Endothelial cell of umbilical vein (primary cell): Measurements from ENCODE around the gene ADARB2. TPM values are rescaled to one million over a fixed set of nuclear protein-coding genes. Genes with fewer than 3 reads are reported as not detected.

Experiments
- BruUV-seq: library from RNA; stranded (reverse); fragments of 400-500 nt; replicated peaks from 2 replicates; lab custom pipeline; 2021; lab: Mats Ljungman, UMichigan
- CTCF ChIA-PET: fragments of 300-600, 350-600 bp; sonication (Branson Sonifier 250); formaldehyde crosslinking; loops from one replicate; lab custom pipeline; 2021; ENCODE audit warnings: antibody characterized with exemption, inconsistent platforms; lab: Charles Lee
- POLR2A ChIA-PET: fragments of 300-600, 350-600 bp; sonication (Branson Sonifier 250); formaldehyde crosslinking; loops from one replicate; lab custom pipeline; 2021; ENCODE audit warnings: antibody characterized with exemption, inconsistent platforms; lab: Charles Lee
- DNase-seq: peaks from one replicate; pipeline ENCODE4 v3.0.0-alpha.2; 2011; ENCODE audit warnings: low read depth, low spot score
- FAIRE-seq: peaks from 2 replicates; lab custom pipeline; 2011; peaks lifted over from hg19 to GRCh38; lab: Jason Lieb, UNC
- H2AFZ ChIP-seq: 2 replicates; pipeline ENCODE4 v1.6.0; 2012; ENCODE audit warnings: low read depth, low read length, control low read depth, inconsistent platforms
- H3K27ac ChIP-seq: 2 replicates; pipeline ENCODE4 v1.5.1; 2011; ENCODE audit warnings: low read depth, mild to moderate bottlenecking, control low read depth, low read length, moderate library complexity; ENCODE audit not compliant: insufficient read depth
- H3K27me3 ChIP-seq, 2 experiments: 2 replicates each; pipeline versions ENCODE4 v1.6.0 to v1.6.1; 2011; ENCODE audit warnings: low read length in 2 of 2, mixed read lengths in 1 of 2; ENCODE audit not compliant: control insufficient read depth in 2 of 2, insufficient read depth in 2 of 2
- H3K36me3 ChIP-seq, 2 experiments: 2 replicates in 1 of 2; 3 replicates in 1 of 2; pipeline ENCODE4 v1.5.1; 2011; ENCODE audit warnings: low read length in 2 of 2, mild to moderate bottlenecking in 1 of 2, moderate library complexity in 1 of 2; ENCODE audit not compliant: control insufficient read depth in 2 of 2, insufficient read depth in 2 of 2; ENCODE audit errors: extremely low read depth in 1 of 2
- H3K4me1 ChIP-seq: 3 replicates; pipeline ENCODE4 v1.5.1; 2011; ENCODE audit warnings: mild to moderate bottlenecking, low read length; ENCODE audit not compliant: control insufficient read depth, insufficient read depth; ENCODE audit errors: extremely low read depth
- H3K4me2 ChIP-seq: 2 replicates; pipeline ENCODE4 v1.6.1; 2011; ENCODE audit warnings: low read length, control low read depth, mixed read lengths; ENCODE audit not compliant: insufficient read depth
- H3K4me3 ChIP-seq, 3 experiments: fragments of 200-600 bp in 1 of 3; sonication (generic), shearing (Covaris generic) in 1 of 3; replicated peaks in 1 of 3; 2 replicates each; pipeline ENCODE4 v1.5.1; 2011 to 2016; ENCODE audit warnings: control low read depth in 3 of 3, low read length in 3 of 3, mild to moderate bottlenecking in 2 of 3, inconsistent platforms in 1 of 3, low read depth in 1 of 3, moderate library complexity in 1 of 3; ENCODE audit not compliant: insufficient read depth in 1 of 3
- H3K79me2 ChIP-seq: 2 replicates; pipeline ENCODE4 v1.6.0; 2012; ENCODE audit warnings: low read length, inconsistent platforms; ENCODE audit not compliant: control insufficient read depth, insufficient read depth
- H3K9ac ChIP-seq: replicated peaks from 2 replicates; pipeline ENCODE3; 2011; ENCODE audit warnings: low read length, control low read depth; ENCODE audit not compliant: insufficient read depth; ENCODE audit errors: extremely low read depth
- H3K9me1 ChIP-seq: replicated peaks from 3 replicates; pipeline ENCODE4 v1.6.0; 2011; ENCODE audit warnings: mild to moderate bottlenecking, low read length; ENCODE audit not compliant: control insufficient read depth, insufficient read depth; ENCODE audit errors: extremely low read depth
- H3K9me3 ChIP-seq: replicated peaks from 2 replicates; pipeline ENCODE4 v1.5.1; 2012; ENCODE audit warnings: low read length, inconsistent platforms; ENCODE audit not compliant: control insufficient read depth, insufficient read depth
- H4K20me1 ChIP-seq: replicated peaks from 2 replicates; pipeline ENCODE3; 2011; ENCODE audit warnings: mild to moderate bottlenecking, low read length; ENCODE audit not compliant: control insufficient read depth, insufficient read depth; ENCODE audit errors: extremely low read depth
- CTCF ChIP-seq, 2 donors: IDR thresholded peaks; 1 replicate in 1 of 2; 2 replicates in 1 of 2; pipeline ENCODE4 v1.5.1; 2011; ENCODE audit warnings: low read length in 2 of 2, mild to moderate bottlenecking in 2 of 2, moderate library complexity in 2 of 2, control low read depth in 1 of 2, inconsistent platforms in 1 of 2, low read depth in 1 of 2; ENCODE audit not compliant: insufficient read depth in 1 of 2; ENCODE audit errors: extremely low read depth in 1 of 2
- EZH2 ChIP-seq: IDR thresholded peaks from 2 replicates; pipeline ENCODE4 v1.6.1; 2012; ENCODE audit warnings: borderline replicate concordance, low read depth, mild to moderate bottlenecking, moderate library complexity, low read length, inconsistent platforms; ENCODE audit not compliant: severe bottlenecking
- FOS ChIP-seq: IDR thresholded peaks from 2 replicates; pipeline ENCODE4 v1.6.1; 2011; ENCODE audit warnings: mild to moderate bottlenecking, low read length, moderate library complexity, borderline replicate concordance; ENCODE audit not compliant: insufficient read depth
- GATA2 ChIP-seq: IDR thresholded peaks from 2 replicates; pipeline ENCODE4 v1.7.0; 2011; ENCODE audit warnings: low read depth, mild to moderate bottlenecking, moderate library complexity, mixed read lengths, low read length; ENCODE audit not compliant: insufficient read length, insufficient read depth
- JUN ChIP-seq: IDR thresholded peaks from 2 replicates; pipeline ENCODE4 v1.6.1; 2011; ENCODE audit warnings: borderline replicate concordance, low read depth; ENCODE audit not compliant: insufficient read length, insufficient read depth
- MYC ChIP-seq: IDR thresholded peaks from one replicate; pipeline ENCODE4 v1.6.1; 2011; ENCODE audit warnings: mild to moderate bottlenecking, low read depth, low read length
- POLR2A ChIP-seq: IDR thresholded peaks from 2 replicates; pipeline ENCODE4 v1.6.1; 2012; ENCODE audit warnings: low read depth, mild to moderate bottlenecking, control low read depth, low read length
- POLR2AphosphoS5 ChIP-seq: IDR thresholded peaks from 2 replicates; pipeline ENCODE4 v1.6.1; 2012; ENCODE audit warnings: low read depth, mild to moderate bottlenecking, control low read depth, low read length, moderate library complexity; ENCODE audit not compliant: insufficient read depth
- dilution Hi-C: fragments of 300-500 bp; cut with MboI; formaldehyde crosslinking; loops from one replicate; pipeline ENCODE4 v1.15.0; 2019; ENCODE audit warnings: low sequenced_read_pairs; ENCODE audit not compliant: extremely low pct_ligation_motif_present
- intact Hi-C: fragments of 100-400 bp; cut with micrococcal nuclease; formaldehyde crosslinking; loops from one replicate; pipeline ENCODE4 v1.10.0; 2022
- polyA plus RNA-seq, 4 experiments: library from polyadenylated mRNA; depleted of rRNA in 3 of 4; stranded (reverse) in 3 of 4; unstranded in 1 of 4; fragments of >200 nt; gene quantifications; 2 replicates each; pipeline versions ENCODE4 v1.2.1 to v1.2.3, GENCODE V29; 2011 to 2012; ENCODE audit warnings: missing spikeins in 1 of 4
- total RNA-seq: library from RNA; stranded (reverse); gene quantifications from 2 replicates; pipeline ENCODE4 v1.2.3, GENCODE V29; 2021
- TF ChIP-seq, protein P1 (sequence below): IDR thresholded peaks from 2 replicates; pipeline ENCODE4 v1.6.1; 2011; ENCODE audit not compliant: insufficient read depth, insufficient read length

ADARB2 gene
- total and polyA plus RNA-seq, 2 donors (not counting 3 experiments of a cell fraction or from before 2014, with no cell fraction given), result not detected

GRCh38 chr10:1308962-1309616 lies 428.2 kb downstream of the ADARB2 start:
- Histone ChIP-seq H3K9me3 (no peaks in the 10 kb centered on the region), H2AFZ (no peak overlapping the region), H3K4me2 (no peak overlapping the region), H3K9ac (no peak overlapping the region), H3K9me1 (no peaks in the 10 kb centered on the region), H3K79me2 (no peaks in the 10 kb centered on the region), H4K20me1 (no peaks in the 10 kb centered on the region), H3K4me1 (no peaks in the 10 kb centered on the region), H3K4me3 (no peak overlapping the region), H3K27ac (no peak overlapping the region), H3K36me3 (no peaks in the 10 kb centered on the region), H3K27me3 (no peaks in the 10 kb centered on the region)
- POLR2A ChIA-PET, result no interaction called here
- intact Hi-C loops (no loop called here), dilution Hi-C loops (no loop called here)
- FAIRE-seq (no peak), DNase-seq (no peak)
- TF ChIP-seq EZH2 (no peak), JUN (no peak), CTCF (IDR thresholded peaks at IDR 0.05; ENCODE audit: extremely low read depth in 1 of 2, insufficient read depth in 1 of 2, low read depth in 1 of 2, low read length in 2 of 2) (no peak), POLR2A (no peak), MYC (no peak), GATA2 (no peak), FOS (no peak), POLR2AphosphoS5 (no peak)
- TF ChIP-seq, protein P1, sequence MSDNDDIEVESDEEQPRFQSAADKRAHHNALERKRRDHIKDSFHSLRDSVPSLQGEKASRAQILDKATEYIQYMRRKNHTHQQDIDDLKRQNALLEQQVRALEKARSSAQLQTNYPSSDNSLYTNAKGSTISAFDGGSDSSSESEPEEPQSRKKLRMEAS, result no peak
- CTCF ChIA-PET, result no interaction called here
- BruUV-seq, result no TSS peak
